Glutamatergic neuron (in vitro differentiated cells): ENCODE data around the gene FAM53B. TPM values are rescaled to one million over a fixed set of nuclear protein-coding genes. Genes with fewer than 3 reads are reported as not detected.

Experiments used
- DNase-seq: peaks from one replicate; pipeline ENCODE4 v3.0.0; 2022
- H3K27ac Mint-ChIP-seq: one replicate; pipeline ENCODE4 v1.8.0; 2020; ENCODE audit warnings: mild to moderate bottlenecking, mixed read lengths, inconsistent platforms; ENCODE audit not compliant: unreplicated experiment
- H3K27me3 Mint-ChIP-seq: one replicate; pipeline ENCODE4 v1.8.0; 2020; ENCODE audit warnings: mild to moderate bottlenecking, moderate library complexity, mixed read lengths, inconsistent platforms; ENCODE audit not compliant: unreplicated experiment
- H3K36me3 Mint-ChIP-seq: one replicate; pipeline ENCODE4 v1.8.0; 2020; ENCODE audit warnings: mild to moderate bottlenecking, mixed read lengths, inconsistent platforms; ENCODE audit not compliant: unreplicated experiment
- H3K4me1 Mint-ChIP-seq: one replicate; pipeline ENCODE4 v1.8.0; 2020; ENCODE audit warnings: mild to moderate bottlenecking, low read depth, mixed read lengths, inconsistent platforms; ENCODE audit not compliant: unreplicated experiment
- H3K4me3 Mint-ChIP-seq: one replicate; pipeline ENCODE4 v1.8.0; 2020; ENCODE audit warnings: mild to moderate bottlenecking, mixed read lengths, inconsistent platforms; ENCODE audit not compliant: unreplicated experiment
- H3K9me3 Mint-ChIP-seq: one replicate; pipeline ENCODE4 v1.8.0; 2020; ENCODE audit warnings: mild to moderate bottlenecking, moderate library complexity, mixed read lengths, inconsistent platforms; ENCODE audit not compliant: unreplicated experiment
- total RNA-seq: library from RNA; stranded (reverse); fragmentation: NEBNext Ultra II Directional; extraction: Animal tissue kit (Norgen Biotek cat#: 25700); gene quantifications from one replicate; pipeline ENCODE4 v1.2.1, GENCODE V29; 2021; ENCODE audit not compliant: unreplicated experiment
- TF ChIP-seq, protein P1 (sequence below): fragments of 200-600 bp; sonication (generic); IDR thresholded peaks from one replicate; pipeline ENCODE4 v1.5.0; 2021; ENCODE audit not compliant: partially characterized antibody, unreplicated experiment

Gene FAM53B
- total RNA-seq, 1 donor from 2014 or later = 30.5 TPM

GRCh38 chr10:124654686-124655085, 89.5 kb downstream of the FAM53B start:
- H3K4me1 Mint-ChIP-seq = peaks cover 28% of the 10 kb centered on the region
- no peak overlapping the region for H3K27ac Mint-ChIP-seq
- no peaks in the 10 kb centered on the region for H3K36me3 Mint-ChIP-seq
- DNase-seq = no peak
- no peak overlapping the region for H3K4me3 Mint-ChIP-seq
- peaks cover 8% of the 10 kb centered on the region for H3K9me3 Mint-ChIP-seq
- TF ChIP-seq, protein P1, sequence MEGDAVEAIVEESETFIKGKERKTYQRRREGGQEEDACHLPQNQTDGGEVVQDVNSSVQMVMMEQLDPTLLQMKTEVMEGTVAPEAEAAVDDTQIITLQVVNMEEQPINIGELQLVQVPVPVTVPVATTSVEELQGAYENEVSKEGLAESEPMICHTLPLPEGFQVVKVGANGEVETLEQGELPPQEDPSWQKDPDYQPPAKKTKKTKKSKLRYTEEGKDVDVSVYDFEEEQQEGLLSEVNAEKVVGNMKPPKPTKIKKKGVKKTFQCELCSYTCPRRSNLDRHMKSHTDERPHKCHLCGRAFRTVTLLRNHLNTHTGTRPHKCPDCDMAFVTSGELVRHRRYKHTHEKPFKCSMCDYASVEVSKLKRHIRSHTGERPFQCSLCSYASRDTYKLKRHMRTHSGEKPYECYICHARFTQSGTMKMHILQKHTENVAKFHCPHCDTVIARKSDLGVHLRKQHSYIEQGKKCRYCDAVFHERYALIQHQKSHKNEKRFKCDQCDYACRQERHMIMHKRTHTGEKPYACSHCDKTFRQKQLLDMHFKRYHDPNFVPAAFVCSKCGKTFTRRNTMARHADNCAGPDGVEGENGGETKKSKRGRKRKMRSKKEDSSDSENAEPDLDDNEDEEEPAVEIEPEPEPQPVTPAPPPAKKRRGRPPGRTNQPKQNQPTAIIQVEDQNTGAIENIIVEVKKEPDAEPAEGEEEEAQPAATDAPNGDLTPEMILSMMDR = no peak
- peaks cover 5% of the 10 kb centered on the region for H3K27me3 Mint-ChIP-seq

DNA sequence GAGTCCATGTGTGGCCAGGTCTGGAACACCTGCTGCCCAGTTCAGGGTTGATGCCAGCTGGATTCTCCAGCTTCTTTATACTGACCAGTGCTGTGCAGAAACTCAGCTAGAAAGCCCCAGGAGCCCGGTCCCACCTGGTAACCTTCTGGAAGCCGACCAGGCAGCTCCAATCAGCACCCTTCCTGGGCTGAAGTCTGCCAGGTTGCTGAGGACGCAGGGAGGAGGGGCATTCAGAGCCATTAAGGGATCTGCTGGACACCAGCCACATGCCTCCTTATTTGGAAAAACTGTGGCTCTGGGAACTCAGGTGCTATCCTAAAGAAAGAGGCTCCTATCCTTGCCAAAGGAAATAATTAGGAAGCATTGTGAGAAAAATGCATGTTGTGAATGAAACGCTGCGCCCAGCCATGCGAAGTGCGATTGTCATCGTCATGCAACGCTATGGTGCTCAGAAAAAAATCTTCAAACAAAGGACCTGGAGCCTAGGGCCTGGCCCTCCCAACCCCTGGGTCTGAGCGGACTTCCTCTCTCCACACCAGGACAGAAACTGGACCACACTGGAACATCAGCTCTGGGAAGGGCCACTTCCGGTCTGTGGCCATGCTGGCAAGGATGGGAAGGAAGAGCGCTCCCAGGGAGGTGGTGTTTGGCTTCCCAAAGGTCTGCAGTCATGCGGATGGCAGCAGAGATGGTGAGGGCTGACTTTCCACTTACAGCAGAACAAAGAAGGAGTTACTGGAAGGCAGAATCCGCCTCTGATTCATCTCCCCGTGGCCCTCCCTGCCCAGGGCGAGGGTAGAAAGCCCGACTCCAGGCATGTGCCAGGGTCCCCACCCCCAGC, 90.1 kb downstream of the FAM53B start:
- peaks cover 34% of the 10 kb centered on the region for H3K4me1 Mint-ChIP-seq

DNA sequence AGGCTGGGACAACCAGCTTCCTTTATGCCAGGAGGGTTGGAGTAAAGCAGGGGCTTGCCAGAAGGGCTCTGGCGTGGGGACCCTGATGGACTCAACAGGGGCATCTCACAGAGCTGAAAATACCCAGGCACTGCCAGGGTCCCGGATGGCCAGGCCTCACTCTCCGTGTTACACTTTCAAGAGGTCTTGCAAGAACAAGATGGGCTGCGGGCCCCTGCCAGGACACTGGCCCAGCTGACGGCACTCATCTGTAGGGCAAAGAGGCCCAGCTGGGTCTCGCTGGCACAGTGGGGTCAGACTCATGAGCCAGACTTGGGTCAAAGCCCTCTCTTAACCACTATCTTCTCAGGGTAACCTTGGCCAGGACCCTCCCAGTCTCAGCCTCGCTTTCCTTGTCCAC, 90.9 kb downstream of the FAM53B start:
- TF ChIP-seq, protein P1 = no peak
- Mint-ChIP-seq H3K36me3 (no peaks in the 10 kb centered on the region), H3K27me3 (peaks cover 6% of the 10 kb centered on the region), H3K4me1 (peaks cover 40% of the 10 kb centered on the region), H3K4me3 (no peak overlapping the region), H3K9me3 (peaks cover 8% of the 10 kb centered on the region), H3K27ac (no peak overlapping the region)
- DNase-seq = no peak

More for the DNA sequence above, 90.1 kb downstream of the FAM53B start:
- DNase-seq = no peak
- TF ChIP-seq, protein P1 = no peak
- no peak overlapping the region for H3K27ac Mint-ChIP-seq
- no peak overlapping the region for H3K4me3 Mint-ChIP-seq
- peaks cover 5% of the 10 kb centered on the region for H3K27me3 Mint-ChIP-seq
- peaks cover 8% of the 10 kb centered on the region for H3K9me3 Mint-ChIP-seq
- H3K36me3 Mint-ChIP-seq = no peaks in the 10 kb centered on the region

DNA sequence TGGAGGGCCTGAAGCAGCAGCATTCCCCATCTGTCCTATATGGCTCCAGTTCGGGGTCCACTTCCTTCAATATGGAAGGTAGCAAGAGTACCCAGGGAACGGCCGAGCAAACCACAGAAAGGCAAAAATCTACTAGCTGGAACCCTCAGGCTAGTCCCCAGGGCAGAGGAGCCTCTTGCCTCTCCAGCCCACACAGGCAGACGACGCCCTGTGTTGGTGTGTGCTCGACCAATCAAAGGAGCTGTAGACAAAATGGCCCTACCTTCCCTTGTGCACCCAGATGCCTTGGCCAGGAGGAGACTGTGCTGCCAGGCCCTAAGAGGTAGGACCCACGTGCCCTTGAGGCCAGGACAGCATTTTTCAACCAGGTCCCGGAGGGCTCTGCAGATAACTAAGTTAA, 91.5 kb downstream of the FAM53B start:
- Mint-ChIP-seq H3K27ac (no peak overlapping the region), H3K4me1 (peaks cover 39% of the 10 kb centered on the region), H3K4me3 (no peak overlapping the region), H3K9me3 (peaks cover 8% of the 10 kb centered on the region), H3K27me3 (peaks cover 6% of the 10 kb centered on the region), H3K36me3 (no peaks in the 10 kb centered on the region)
- TF ChIP-seq, protein P1 = no peak
- DNase-seq = no peak

- TF ChIP-seq, protein P1 = no peak
- H3K9me3 Mint-ChIP-seq = peaks cover 8% of the 10 kb centered on the region
- H3K27ac Mint-ChIP-seq = no peak overlapping the region
- H3K4me3 Mint-ChIP-seq = no peak overlapping the region
- H3K27me3 Mint-ChIP-seq = peaks cover 9% of the 10 kb centered on the region
- no peak for DNase-seq
- H3K4me1 Mint-ChIP-seq = peaks cover 36% of the 10 kb centered on the region
- no peaks in the 10 kb centered on the region for H3K36me3 Mint-ChIP-seq
Measured at GRCh38 chr10:124652200-124652599, 92.0 kb downstream of the FAM53B start.
